Fibroblast of lung (primary cell): ENCODE data around the gene ZNF638.

ENCODE experiments used
- EZH2 ChIP-seq: IDR thresholded peaks from 2 replicates; pipeline ENCODE4 v1.5.1; 2012; ENCODE audit warnings: low read length, control low read depth, mild to moderate bottlenecking; ENCODE audit errors: missing control alignments
- TF ChIP-seq, protein P1 (sequence below), 2 donors: IDR thresholded peaks in 1 of 2; conservative IDR thresholded peaks in 1 of 2; 1 replicate in 1 of 2; 2 replicates in 1 of 2; pipeline ENCODE4 v1.5.1; 2011 to 2012; ENCODE audit warnings: low read length in 2 of 2, control low read depth in 1 of 2, inconsistent platforms in 1 of 2, low read depth in 1 of 2, mild to moderate bottlenecking in 1 of 2

DNA sequence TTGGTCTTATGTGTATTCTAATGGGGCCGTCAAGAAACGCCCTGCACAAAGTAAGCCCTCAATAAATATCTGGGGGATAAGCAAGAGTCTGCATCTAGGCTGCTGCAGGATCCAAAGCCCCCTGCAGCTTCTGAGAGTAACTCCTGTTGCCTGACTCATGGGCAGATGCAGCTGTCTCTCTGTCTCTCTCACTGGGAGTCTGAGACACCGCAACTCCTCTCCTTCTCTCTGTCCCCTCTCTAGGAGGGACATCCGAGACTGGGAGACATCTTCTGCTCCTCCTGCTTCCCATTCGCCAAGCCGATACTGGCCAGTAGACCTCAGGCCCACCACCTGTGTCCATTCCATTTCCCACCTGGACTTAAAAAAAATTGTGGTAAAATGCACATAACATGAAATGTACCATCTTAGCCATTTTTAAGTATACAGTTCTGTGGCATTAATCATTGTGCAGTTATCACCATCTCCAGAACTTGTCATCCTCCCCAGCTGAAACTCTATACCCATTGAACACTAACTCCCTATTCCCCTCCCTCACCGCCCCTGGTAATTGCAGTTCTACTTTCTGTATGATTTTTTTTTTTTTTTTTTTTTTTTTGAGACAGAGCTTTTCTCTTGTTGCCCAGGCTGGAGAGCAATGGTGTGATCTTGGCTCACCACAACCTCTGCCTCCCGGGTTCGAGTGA lies 141.9 kb downstream of the ZNF638 start:
- TF ChIP-seq, protein P1, sequence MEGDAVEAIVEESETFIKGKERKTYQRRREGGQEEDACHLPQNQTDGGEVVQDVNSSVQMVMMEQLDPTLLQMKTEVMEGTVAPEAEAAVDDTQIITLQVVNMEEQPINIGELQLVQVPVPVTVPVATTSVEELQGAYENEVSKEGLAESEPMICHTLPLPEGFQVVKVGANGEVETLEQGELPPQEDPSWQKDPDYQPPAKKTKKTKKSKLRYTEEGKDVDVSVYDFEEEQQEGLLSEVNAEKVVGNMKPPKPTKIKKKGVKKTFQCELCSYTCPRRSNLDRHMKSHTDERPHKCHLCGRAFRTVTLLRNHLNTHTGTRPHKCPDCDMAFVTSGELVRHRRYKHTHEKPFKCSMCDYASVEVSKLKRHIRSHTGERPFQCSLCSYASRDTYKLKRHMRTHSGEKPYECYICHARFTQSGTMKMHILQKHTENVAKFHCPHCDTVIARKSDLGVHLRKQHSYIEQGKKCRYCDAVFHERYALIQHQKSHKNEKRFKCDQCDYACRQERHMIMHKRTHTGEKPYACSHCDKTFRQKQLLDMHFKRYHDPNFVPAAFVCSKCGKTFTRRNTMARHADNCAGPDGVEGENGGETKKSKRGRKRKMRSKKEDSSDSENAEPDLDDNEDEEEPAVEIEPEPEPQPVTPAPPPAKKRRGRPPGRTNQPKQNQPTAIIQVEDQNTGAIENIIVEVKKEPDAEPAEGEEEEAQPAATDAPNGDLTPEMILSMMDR (conservative IDR thresholded peaks at IDR 0.05 in 1 of 2, IDR thresholded peaks at IDR 0.05 in 1 of 2; ENCODE audit: low read depth in 1 of 2, low read length in 2 of 2) = no peak
- no peak for TF ChIP-seq EZH2
